ENCODE measurements around the gene RACK1.

GRCh38 chr5:181259283-181259682 lies 15.6 kb upstream of the RACK1 start:
- TF ChIP-seq CTCF (IDR thresholded peaks at IDR 0.05; ENCODE audit: insufficient read depth, low read depth, low read length) (no peak), EZH2 (IDR thresholded peaks at IDR 0.05; ENCODE audit: insufficient read depth, low read length) (no peak)

Measured in astrocyte (in vitro differentiated cells and primary cell).